GM10847 (cell line): ENCODE data around the gene DAO.

Experiments
- POLR2A ChIP-seq: IDR thresholded peaks from 2 replicates; pipeline ENCODE4 v1.6.1; 2011; ENCODE audit not compliant: insufficient read length; ENCODE audit errors: extremely low read depth

DAO gene

DNA sequence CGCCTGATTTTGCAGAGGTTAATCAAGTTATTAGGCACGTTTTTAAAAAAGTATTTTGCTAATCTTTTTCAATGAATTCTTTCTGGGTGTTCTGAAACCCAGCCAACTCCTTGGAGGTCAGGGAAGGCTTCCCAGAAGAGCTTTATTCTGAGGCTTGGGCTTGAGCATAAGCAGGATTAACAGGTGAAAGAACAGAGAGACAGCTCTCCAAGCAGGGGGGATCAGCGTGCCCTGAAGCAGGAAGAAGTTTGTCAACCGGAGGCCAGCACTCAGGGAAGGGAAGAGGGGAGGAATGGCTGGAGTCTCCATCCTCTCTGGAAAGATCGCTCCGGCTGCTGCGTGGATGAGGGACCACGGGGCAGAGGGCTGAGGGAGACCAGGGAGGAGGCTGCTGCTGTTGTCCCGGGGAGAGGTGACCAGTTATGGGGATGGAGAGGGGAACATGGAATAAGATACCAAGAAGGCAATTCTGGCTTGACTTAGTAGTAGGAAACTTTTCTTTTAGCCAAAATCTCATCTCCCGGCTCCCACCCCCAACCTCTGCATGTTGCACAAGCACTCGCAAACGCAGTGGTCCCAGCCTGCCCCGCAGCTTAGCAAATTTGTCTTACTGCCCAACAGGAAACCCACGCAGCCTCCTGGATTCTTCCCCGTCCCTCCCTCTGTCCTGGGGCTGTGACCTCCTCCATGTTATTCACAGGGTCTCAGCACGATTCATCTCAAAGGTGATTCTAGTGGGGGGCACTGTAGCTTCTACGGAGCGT, 21.4 kb upstream of the DAO start:
- TF ChIP-seq POLR2A = no peak

DNA sequence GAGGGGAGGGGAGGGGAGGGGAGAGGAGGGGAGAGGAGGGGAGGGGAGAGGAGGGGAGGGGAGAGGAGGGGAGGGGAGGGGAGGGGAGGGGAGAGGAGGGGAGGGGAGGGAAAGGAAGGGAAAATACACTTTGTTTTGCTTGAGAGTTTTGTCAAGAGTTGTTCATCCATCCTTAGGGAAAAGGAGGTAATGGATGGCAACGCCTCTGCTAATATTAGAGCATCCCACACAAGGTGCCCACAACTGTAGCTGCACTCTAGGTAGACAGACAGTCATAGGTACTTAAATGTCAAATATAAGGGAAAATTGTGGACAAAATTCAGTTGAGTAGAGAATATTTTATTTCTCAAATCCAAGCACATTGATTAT, 20.0 kb upstream of the DAO start:
- no peak for TF ChIP-seq POLR2A

DNA sequence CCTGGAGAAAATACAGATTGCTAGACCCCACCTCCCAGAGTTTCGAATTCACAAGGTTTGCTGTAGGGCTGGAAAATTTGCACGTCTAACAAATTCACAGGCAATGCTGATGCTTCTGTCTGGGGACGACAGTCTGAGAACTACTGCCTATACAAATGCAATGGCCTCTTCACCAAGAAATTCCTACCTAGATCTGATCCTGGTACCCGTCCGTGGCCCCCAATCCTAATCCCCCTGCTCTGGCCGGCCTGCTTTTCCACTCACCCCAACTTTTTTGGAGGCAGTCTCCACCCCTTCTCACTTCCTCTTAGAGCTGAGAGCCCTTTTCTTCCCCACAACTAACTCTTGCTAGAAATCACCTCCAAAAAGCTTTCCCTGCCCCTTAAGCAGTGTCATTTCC, 19.4 kb upstream of the DAO start:
- no peak for TF ChIP-seq POLR2A

DNA sequence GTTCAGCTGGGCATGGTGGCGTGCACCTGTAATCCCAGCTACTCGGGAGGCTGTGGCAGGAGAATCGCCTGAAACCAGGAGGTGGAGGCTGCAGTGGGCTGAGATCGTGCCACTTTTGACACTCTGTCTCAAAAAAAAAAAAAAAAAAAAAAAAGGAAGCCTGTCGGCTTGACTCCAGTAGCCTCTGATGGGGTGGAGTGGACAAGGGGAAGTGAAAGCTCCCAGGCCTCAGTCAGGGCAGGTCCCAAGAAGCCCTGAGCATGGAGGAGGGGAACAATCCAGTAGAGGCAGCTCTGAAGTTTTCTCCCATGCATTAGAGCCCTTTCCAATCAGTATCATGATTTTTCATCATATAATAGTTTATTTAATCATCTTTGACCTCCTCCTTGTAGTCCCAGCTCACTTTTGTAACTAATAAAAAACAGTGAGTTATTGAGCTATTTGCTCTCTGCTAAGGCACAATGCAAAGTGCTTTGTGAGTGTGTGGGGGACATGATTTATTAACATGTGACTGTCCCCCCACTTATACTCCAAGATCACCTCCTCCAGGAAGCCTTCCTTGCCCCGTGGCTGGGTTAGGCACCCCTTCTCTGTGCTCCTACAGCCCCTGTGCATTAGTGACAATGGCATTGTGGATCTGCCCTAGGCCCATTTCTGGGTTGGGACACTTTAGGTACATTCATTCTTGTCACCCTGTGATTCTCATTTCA, 17.9 kb upstream of the DAO start:
- TF ChIP-seq POLR2A = no peak

DNA sequence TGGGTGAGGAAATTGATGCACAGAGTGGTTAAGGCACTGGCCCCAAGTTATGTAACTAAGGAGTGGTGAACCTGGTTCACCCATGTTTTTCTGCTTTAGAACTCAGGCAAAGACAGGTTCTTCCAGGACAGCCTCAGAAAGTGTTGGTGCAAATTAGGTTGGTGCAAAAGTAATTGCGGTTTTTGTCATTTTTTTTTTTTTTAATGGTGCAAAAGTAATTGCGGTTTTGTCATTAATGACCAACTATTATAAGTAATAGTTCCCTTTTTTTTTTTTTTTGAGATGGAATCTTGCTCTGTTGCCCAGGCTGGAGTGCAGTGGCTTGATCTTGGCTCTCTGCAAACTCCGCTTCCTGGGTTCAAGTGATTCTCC, 17.3 kb upstream of the DAO start:
- TF ChIP-seq POLR2A = no peak

DNA sequence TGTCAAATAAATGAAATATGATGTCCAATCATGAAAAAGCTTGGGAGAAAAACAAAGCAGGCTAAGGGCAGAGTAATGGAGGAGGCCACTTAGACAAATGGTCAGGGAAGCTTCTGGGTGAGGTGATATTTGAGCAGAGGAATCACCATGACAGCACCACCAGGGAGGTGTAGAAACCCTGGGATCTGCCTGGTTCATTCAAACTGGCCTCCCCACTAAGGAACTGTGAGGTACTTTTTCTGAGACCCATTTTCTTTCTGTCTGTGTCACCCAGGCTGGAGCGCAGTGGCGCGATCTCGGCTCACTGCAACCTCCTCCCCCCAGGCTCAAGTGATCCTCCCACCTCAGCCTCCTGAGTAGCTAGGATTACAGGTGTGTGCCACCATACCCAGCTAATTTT, 14.7 kb upstream of the DAO start:
- no peak for TF ChIP-seq POLR2A

DNA sequence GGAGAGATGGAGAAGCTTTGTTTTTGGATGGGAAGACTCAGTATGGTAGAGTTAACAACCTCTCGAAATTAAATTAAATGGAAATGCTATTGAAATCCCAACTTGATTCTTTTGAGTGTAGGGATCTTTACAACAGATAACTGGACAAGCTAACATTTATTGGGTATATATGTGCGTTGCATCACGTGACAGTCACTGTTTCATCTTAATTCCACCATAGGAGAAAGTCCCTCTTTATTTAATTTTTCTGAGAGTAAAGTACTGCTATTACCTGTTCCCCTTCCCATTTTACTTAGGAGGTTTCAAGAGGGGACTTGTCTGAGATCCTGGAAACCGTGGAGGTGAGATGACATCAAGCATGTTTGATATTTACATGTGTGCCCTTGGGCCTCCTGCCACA, 11.1 kb upstream of the DAO start:
- no peak for TF ChIP-seq POLR2A

DNA sequence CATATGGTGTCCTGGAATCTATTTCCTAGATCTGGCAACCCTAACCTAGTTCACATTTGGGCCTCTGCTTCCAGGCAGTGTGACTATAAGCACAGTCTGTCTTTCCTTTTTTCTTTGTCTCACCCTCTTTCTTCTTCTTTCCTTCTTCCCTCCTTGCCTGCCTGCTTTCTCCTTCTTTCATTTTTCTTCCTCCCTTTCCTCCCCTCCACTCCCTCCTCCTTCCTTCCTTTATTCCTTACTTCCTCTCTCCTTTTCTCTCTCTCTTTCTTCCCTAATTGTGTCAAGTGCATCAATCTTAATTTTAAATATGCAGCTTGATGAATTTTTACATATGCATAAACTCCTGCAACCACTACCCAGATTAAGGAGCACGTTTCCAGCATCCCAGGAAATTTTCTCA, 4.6 kb upstream of the DAO start:
- TF ChIP-seq POLR2A = no peak

DNA sequence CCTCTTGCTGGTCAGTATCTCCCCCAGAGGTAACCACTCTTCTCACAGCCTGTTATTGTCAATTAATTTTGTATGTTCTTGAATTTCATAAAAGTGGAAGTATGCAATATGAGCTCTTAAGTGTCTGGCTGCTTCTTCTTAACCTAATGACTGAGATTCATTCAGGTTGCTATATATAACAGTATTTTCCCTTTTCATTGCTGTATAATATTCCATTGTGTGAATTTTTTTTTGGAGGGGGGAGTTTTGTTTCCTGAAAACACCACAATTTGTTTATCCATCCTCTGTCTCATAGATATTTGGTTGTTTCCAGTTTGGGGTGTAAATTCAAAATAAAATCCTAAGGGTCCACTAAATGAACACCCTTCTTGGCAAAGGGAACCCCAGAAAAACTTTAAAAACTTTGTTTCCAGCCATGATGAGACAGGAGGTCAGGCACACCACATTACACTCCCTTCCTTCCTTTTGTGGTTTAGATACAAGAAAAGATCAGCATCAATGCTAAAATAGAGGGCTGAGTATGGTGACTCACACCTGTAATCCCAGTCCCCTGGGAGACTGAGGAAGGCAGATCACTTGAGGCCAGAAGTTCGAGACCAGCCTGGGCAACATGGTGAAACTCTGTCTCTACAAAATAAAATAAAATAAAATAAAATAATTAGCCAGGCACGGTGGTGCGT, 4.1 kb upstream of the DAO start:
- no peak for TF ChIP-seq POLR2A

DNA sequence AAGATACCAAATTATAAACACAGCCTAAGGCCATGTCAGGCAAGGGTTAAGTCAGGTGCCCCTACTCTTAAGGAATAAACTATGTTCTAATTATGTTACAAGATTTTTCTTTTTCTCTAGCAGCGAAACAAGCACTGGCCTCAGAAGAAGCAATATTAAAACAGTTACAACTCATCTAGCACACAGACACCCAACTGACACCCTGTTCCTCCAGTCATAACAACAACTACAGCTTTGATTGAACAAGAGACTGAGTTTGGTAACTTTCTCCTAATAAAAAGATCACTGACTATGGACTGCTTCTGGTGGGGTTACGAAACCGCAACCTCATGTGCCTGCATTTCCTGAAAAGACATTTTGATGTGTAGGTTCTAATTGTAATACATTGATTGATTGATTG, 3.3 kb upstream of the DAO start:
- TF ChIP-seq POLR2A = no peak

DNA sequence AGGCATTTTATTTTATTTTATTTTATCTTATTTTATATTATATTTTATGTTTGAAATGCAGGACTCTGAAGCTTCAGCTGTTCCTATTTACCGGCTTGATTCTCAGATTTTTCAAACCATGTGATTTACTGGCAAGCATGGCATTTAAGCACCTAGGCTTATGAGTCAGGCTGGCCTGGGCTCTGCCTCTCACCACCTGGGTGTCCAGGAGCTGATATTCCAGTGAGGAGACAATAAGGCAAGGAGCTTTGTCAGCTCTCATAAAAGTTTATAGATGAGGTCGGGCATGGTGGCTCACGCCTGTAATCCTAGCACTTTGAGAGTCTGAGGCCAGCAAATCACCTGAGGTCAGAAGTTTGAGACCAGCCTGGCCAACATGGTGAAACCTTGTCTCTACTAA, 2.1 kb downstream of the DAO start:
- TF ChIP-seq POLR2A = no peak

DNA sequence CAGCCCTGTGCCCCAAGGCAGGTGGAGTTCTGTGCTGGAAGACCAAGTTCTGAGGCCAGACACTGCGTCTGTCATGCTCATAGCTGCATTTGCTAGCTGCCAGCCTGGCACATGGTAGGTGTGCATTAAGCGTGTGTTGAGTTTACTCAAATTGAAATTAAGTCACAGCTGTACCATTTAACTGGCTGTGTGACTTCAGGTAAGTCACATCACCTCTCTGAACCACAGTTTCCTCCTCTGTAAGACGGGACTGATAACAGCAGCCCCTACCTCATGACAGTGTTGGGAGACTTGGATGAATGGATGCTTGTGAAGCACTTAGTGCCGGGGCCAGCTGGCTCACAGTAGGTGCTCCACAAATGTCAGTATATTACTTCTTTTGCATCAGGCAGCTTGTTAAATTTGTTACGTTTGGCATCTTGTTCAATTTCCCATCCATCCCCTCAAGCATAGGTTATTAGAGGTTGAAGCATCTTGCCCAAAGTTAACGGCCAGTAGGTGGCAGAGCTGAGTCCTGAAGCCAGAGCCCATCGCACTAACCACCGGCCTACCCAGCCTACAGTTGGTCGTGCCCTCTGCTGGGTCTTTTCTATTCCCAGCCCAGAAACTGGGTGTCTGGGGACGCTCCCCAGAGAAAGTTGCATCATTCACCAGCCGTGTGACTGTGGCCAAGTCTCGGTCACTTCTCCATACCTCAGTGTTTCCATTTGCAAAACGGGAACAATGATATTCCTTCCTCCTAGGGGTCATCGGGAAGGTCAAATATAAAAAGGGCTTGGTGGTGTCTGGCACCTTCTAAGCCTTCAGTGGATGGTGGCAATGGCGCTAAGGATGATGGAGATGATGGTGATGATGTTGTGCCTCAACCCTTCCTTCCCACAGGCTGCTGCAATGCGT, 4.5 kb downstream of the DAO start:
- TF ChIP-seq POLR2A = no peak

DNA sequence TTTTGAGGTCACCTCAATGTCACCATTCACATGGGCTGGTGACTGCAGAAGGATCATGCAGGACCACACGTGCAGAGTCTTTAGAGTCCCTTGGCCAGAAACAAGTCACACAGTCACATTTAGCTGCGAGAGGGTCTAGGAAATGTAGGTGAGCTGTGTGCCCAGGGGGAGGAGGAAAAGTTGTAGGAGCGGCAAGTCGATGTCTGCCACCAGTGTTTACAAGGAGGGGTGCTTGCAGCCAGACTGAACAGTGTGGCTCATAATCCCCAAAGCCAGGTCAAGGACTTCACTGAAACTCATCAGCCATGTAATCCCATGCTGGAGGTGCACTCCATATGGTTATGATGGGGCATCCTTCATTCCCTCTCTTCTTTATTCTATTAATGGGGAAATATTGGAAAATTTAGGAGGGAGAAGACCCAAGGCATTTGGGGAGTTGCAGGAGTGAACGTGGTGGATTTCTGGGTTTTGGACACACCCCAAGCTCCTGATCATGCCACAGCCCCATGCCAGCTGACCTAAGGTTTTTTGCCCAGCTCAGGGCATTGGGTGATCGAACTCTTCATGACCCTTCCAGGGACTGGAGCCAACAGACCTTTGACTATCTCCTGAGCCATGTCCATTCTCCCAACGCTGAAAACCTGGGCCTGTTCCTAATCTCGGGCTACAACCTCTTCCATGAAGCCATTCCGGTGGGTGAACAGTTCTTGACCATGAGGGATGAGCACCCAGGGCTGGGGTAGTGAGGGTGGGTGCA, 7.2 kb downstream of the DAO start:
- TF ChIP-seq POLR2A = no peak

DNA sequence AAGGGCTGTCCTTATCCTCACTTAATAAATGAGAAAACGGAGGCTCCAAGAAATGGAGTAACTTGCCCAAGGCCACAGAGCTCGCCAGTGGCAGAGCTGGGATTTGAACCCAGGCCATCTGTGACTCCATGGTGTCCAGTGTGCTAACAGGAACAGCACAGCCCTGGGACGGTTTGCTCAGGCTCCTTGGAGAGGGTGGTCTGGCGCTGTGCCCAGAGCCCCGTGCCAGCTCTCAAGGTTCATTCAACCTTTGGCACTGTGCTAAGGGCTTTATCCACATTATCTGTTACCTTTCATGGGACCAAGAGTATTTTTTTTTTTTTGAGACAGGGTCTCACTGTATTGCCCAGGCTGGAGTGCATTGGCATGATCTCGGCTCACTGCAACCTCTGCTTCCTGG, 8.1 kb downstream of the DAO start:
- no peak for TF ChIP-seq POLR2A

DNA sequence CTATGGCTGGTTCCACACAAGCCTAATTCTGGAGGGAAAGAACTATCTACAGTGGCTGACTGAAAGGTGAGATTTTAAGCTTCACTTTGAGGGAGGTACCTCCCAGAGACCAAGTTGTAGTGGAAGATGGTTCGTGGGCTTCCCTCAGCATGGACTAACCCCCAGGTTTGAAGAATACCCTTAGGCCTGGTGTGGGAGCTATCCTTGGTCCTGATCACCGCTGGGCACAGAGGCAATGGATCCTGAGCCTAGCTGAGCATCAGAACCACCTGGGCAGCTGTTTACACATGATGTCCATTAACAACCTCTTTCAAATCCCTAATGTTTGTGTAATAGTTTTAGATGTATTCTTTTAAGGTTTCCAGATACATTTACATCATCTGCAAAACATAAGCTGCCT, 10.3 kb downstream of the DAO start:
- TF ChIP-seq POLR2A = no peak
